ENCODE data around the gene PSMD1.
"Not testable (repeated sequence)": the region's sequence is repeated elsewhere in the genome, so short reads cannot be mapped to it uniquely, and the experiment has no call there.

The PSMD1 gene

GRCh38 chr2:231172025-231172424, 115.4 kb downstream of the PSMD1 start:
- H3K27me3 ChIP-seq (ENCODE audit: control insufficient read depth, insufficient read depth, low read length), result no peaks in the 10 kb centered on the region
- no peak for DNase-seq (ENCODE audit: low read depth, low spot score)
- no peak overlapping the region for H3K4me3 ChIP-seq (ENCODE audit: low read length)
- no peaks in the 10 kb centered on the region for H3K9me3 ChIP-seq (ENCODE audit: control insufficient read depth, insufficient read depth, low read length)
- H3K36me3 ChIP-seq (ENCODE audit: control insufficient read depth, insufficient read depth, low read length), result no peaks in the 10 kb centered on the region; the same call in 1 of the 2 replicates
- no CpG with 5 or more reads among the region's 3 CpGs for WGBS (ENCODE audit: insufficient coverage, insufficient read length)
- no peaks in the 10 kb centered on the region for H3K4me1 ChIP-seq (ENCODE audit: control insufficient read depth, insufficient read depth, low read length)
- no peak overlapping the region for H3K27ac ChIP-seq (ENCODE audit: low read length)

GRCh38 chr2:231174211-231174651, 117.6 kb downstream of the PSMD1 start:
- no peak for DNase-seq (ENCODE audit: low read depth, low spot score)
- WGBS (ENCODE audit: insufficient coverage, insufficient read length), result no CpG with 5 or more reads among the region's 2 CpGs
- Histone ChIP-seq H3K27ac (ENCODE audit: low read length) (no peak overlapping the region), H3K4me3 (ENCODE audit: low read length) (no peak overlapping the region), H3K27me3 (ENCODE audit: control insufficient read depth, insufficient read depth, low read length) (no peaks in the 10 kb centered on the region), H3K9me3 (ENCODE audit: control insufficient read depth, insufficient read depth, low read length) (no peaks in the 10 kb centered on the region), H3K4me1 (ENCODE audit: control insufficient read depth, insufficient read depth, low read length) (no peaks in the 10 kb centered on the region), H3K36me3 (ENCODE audit: control insufficient read depth, insufficient read depth, low read length) (no peaks in the 10 kb centered on the region; the same call in 1 of the 2 replicates)

- Histone ChIP-seq H3K27ac (ENCODE audit: low read length) (no peak overlapping the region), H3K4me1 (ENCODE audit: control insufficient read depth, insufficient read depth, low read length) (0 out of 2 replicates have a peak, but pooled peaks cover 1% of the 10 kb centered on the region), H3K4me3 (ENCODE audit: low read length) (no peak overlapping the region), H3K27me3 (ENCODE audit: control insufficient read depth, insufficient read depth, low read length) (no peaks in the 10 kb centered on the region), H3K9me3 (ENCODE audit: control insufficient read depth, insufficient read depth, low read length) (no peaks in the 10 kb centered on the region), H3K36me3 (ENCODE audit: control insufficient read depth, insufficient read depth, low read length) (no peaks in the 10 kb centered on the region; the same call in 1 of the 2 replicates)
- no peak for DNase-seq (ENCODE audit: low read depth, low spot score)
- no CpG with 5 or more reads among the region's 2 CpGs for WGBS (ENCODE audit: insufficient coverage, insufficient read length)
These were observed 119.4 kb downstream of the PSMD1 start for GRCh38 chr2:231176066-231176465.

GRCh38 chr2:231177156-231178025, 120.7 kb downstream of the PSMD1 start:
- no peaks in the 10 kb centered on the region; the same call in 1 of the 2 replicates for H3K36me3 ChIP-seq (ENCODE audit: control insufficient read depth, insufficient read depth, low read length)
- no peaks in the 10 kb centered on the region for H3K9me3 ChIP-seq (ENCODE audit: control insufficient read depth, insufficient read depth, low read length)
- no peak overlapping the region for H3K27ac ChIP-seq (ENCODE audit: low read length)
- no CpG with 5 or more reads among the region's 11 CpGs for WGBS (ENCODE audit: insufficient coverage, insufficient read length)
- DNase-seq (ENCODE audit: low read depth, low spot score), result no peak
- H3K4me3 ChIP-seq (ENCODE audit: low read length), result no peak overlapping the region
- no peaks in the 10 kb centered on the region for H3K27me3 ChIP-seq (ENCODE audit: control insufficient read depth, insufficient read depth, low read length)
- 0 out of 2 replicates have a peak, but pooled peaks cover 1% of the 10 kb centered on the region for H3K4me1 ChIP-seq (ENCODE audit: control insufficient read depth, insufficient read depth, low read length)

- not testable (repeated sequence) for H3K27me3 ChIP-seq (ENCODE audit: control insufficient read depth, insufficient read depth, low read length); DNase-seq (ENCODE audit: low read depth, low spot score); H3K4me1 ChIP-seq (ENCODE audit: control insufficient read depth, insufficient read depth, low read length); H3K27ac ChIP-seq (ENCODE audit: low read length); H3K36me3 ChIP-seq (ENCODE audit: control insufficient read depth, insufficient read depth, low read length); H3K9me3 ChIP-seq (ENCODE audit: control insufficient read depth, insufficient read depth, low read length); H3K4me3 ChIP-seq (ENCODE audit: low read length)
- no CpG with 5 or more reads among the region's 5 CpGs for WGBS (ENCODE audit: insufficient coverage, insufficient read length)
These were observed 122.1 kb downstream of the PSMD1 start for GRCh38 chr2:231178805-231179204.

GRCh38 chr2:231181860-231182512, 125.3 kb downstream of the PSMD1 start:
- WGBS (ENCODE audit: insufficient coverage, insufficient read length), result no CpG with 5 or more reads among the region's 12 CpGs
- H3K9me3 ChIP-seq (ENCODE audit: control insufficient read depth, insufficient read depth, low read length), result no peaks in the 10 kb centered on the region
- H3K36me3 ChIP-seq (ENCODE audit: control insufficient read depth, insufficient read depth, low read length), result no peaks in the 10 kb centered on the region
- H3K4me1 ChIP-seq (ENCODE audit: control insufficient read depth, insufficient read depth, low read length), result 0 out of 2 replicates have a peak, but pooled peaks cover 1% of the 10 kb centered on the region
- H3K4me3 ChIP-seq (ENCODE audit: low read length), result peak overlapping the region; percentile 5; the same call in 1 of the 2 replicates
- H3K27ac ChIP-seq (ENCODE audit: low read length), result no peak overlapping the region
- DNase-seq (ENCODE audit: low read depth, low spot score), result no peak
- H3K27me3 ChIP-seq (ENCODE audit: control insufficient read depth, insufficient read depth, low read length), result no peaks in the 10 kb centered on the region

- no peak for DNase-seq (ENCODE audit: low read depth, low spot score)
- Histone ChIP-seq H3K4me3 (ENCODE audit: low read length) (no peak overlapping the region), H3K27ac (ENCODE audit: low read length) (no peak overlapping the region), H3K36me3 (ENCODE audit: control insufficient read depth, insufficient read depth, low read length) (no peaks in the 10 kb centered on the region), H3K27me3 (ENCODE audit: control insufficient read depth, insufficient read depth, low read length) (no peaks in the 10 kb centered on the region), H3K9me3 (ENCODE audit: control insufficient read depth, insufficient read depth, low read length) (no peaks in the 10 kb centered on the region), H3K4me1 (ENCODE audit: control insufficient read depth, insufficient read depth, low read length) (0 out of 2 replicates have a peak, but pooled peaks cover 1% of the 10 kb centered on the region)
- no CpG with 5 or more reads among the region's 8 CpGs for WGBS (ENCODE audit: insufficient coverage, insufficient read length)
These were observed 125.8 kb downstream of the PSMD1 start for GRCh38 chr2:231182513-231182899.

GRCh38 chr2:231183851-231184250, 127.2 kb downstream of the PSMD1 start:
- no peaks in the 10 kb centered on the region for H3K27me3 ChIP-seq (ENCODE audit: control insufficient read depth, insufficient read depth, low read length)
- H3K4me1 ChIP-seq (ENCODE audit: control insufficient read depth, insufficient read depth, low read length), result 0 out of 2 replicates have a peak, but pooled peaks cover 1% of the 10 kb centered on the region
- no peaks in the 10 kb centered on the region for H3K9me3 ChIP-seq (ENCODE audit: control insufficient read depth, insufficient read depth, low read length)
- no peak for DNase-seq (ENCODE audit: low read depth, low spot score)
- H3K36me3 ChIP-seq (ENCODE audit: control insufficient read depth, insufficient read depth, low read length), result no peaks in the 10 kb centered on the region
- no peak overlapping the region for H3K4me3 ChIP-seq (ENCODE audit: low read length)
- no peak overlapping the region for H3K27ac ChIP-seq (ENCODE audit: low read length)
- WGBS (ENCODE audit: insufficient coverage, insufficient read length), result no CpG with 5 or more reads among the region's 8 CpGs

- H3K27ac ChIP-seq (ENCODE audit: low read length), result no peak overlapping the region
- WGBS (ENCODE audit: insufficient coverage, insufficient read length), result no CpG with 5 or more reads among the region's 4 CpGs
- H3K27me3 ChIP-seq (ENCODE audit: control insufficient read depth, insufficient read depth, low read length), result no peaks in the 10 kb centered on the region
- 0 out of 2 replicates have a peak, but pooled peaks cover 1% of the 10 kb centered on the region for H3K4me1 ChIP-seq (ENCODE audit: control insufficient read depth, insufficient read depth, low read length)
- no peaks in the 10 kb centered on the region for H3K9me3 ChIP-seq (ENCODE audit: control insufficient read depth, insufficient read depth, low read length)
- no peak overlapping the region for H3K4me3 ChIP-seq (ENCODE audit: low read length)
- no peak for DNase-seq (ENCODE audit: low read depth, low spot score)
- H3K36me3 ChIP-seq (ENCODE audit: control insufficient read depth, insufficient read depth, low read length), result no peaks in the 10 kb centered on the region
These were observed 127.7 kb downstream of the PSMD1 start for GRCh38 chr2:231184319-231184718.

- H3K9me3 ChIP-seq (ENCODE audit: control insufficient read depth, insufficient read depth, low read length), result no peaks in the 10 kb centered on the region
- DNase-seq (ENCODE audit: low read depth, low spot score), result no peak
- H3K27me3 ChIP-seq (ENCODE audit: control insufficient read depth, insufficient read depth, low read length), result no peaks in the 10 kb centered on the region
- no peak overlapping the region for H3K27ac ChIP-seq (ENCODE audit: low read length)
- no peak overlapping the region for H3K4me3 ChIP-seq (ENCODE audit: low read length)
- no peaks in the 10 kb centered on the region for H3K4me1 ChIP-seq (ENCODE audit: control insufficient read depth, insufficient read depth, low read length)
- no CpG with 5 or more reads among the region's 11 CpGs for WGBS (ENCODE audit: insufficient coverage, insufficient read length)
- no peaks in the 10 kb centered on the region for H3K36me3 ChIP-seq (ENCODE audit: control insufficient read depth, insufficient read depth, low read length)
These were observed 128.5 kb downstream of the PSMD1 start for GRCh38 chr2:231185050-231185725.
